Lower leg skin (tissue), 3 donors: Measurements from ENCODE around the gene ZKSCAN7.

Experiments used
- POLR2A ChIP-seq, 2 donors: fragments of 450-650 bp; IDR thresholded peaks; one replicate each; pipeline ENCODE4 v1.6.1; 2016 to 2017; ENCODE audit warnings: antibody characterized with exemption in 2 of 2, mild to moderate bottlenecking in 1 of 2, moderate library complexity in 1 of 2
- TF ChIP-seq, protein P1 (sequence below), 3 donors: fragments of 450-650 bp; IDR thresholded peaks; one replicate each; pipeline ENCODE4 v1.5.1; 2016; ENCODE audit warnings: antibody characterized with exemption in 3 of 3, mild to moderate bottlenecking in 3 of 3, moderate library complexity in 2 of 3

DNA sequence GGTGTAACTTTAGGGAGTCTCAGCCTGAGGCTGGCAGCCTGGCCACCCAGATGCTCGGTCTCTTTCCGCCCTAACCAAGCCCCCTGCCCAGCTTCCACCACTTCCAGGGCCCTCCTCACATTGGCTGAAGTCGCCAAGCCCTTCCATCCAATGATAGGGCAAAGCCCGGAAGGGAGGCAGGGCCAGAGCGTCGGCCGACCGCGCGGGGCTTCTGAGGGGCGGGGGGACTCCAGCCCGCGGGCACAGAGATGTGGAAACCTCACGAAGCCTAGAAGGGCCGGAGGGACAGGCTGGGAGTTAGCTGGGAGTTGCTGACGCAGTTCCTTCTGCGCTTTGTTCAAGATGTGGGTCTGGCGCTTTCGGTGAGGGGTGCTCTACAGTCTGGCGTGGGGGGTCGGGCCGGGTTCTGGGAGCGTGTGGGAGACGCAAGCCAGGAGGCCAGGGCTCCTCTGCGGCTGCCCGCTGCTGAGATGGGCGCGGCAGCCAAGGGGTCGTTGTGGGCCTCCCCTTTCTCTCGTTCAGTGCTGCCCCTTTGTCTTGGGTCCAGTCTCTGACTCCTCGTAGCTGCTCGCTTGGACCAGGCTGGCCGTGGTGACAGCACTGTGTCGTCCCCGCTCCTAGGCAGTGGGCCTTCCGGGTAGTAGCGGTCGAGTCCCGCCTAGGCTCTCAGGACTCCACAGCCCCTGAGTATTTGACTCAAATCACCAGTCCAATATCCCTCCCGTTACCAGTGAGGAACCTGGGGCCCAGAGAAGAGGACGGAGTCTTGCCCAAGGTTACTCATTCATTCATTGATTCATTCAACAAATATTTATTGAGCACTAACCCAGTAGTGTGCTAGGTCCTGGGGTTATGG is 29.9 kb downstream of the ZKSCAN7 start, which contains the start of gene ZNF660:
- TF ChIP-seq, protein P1, sequence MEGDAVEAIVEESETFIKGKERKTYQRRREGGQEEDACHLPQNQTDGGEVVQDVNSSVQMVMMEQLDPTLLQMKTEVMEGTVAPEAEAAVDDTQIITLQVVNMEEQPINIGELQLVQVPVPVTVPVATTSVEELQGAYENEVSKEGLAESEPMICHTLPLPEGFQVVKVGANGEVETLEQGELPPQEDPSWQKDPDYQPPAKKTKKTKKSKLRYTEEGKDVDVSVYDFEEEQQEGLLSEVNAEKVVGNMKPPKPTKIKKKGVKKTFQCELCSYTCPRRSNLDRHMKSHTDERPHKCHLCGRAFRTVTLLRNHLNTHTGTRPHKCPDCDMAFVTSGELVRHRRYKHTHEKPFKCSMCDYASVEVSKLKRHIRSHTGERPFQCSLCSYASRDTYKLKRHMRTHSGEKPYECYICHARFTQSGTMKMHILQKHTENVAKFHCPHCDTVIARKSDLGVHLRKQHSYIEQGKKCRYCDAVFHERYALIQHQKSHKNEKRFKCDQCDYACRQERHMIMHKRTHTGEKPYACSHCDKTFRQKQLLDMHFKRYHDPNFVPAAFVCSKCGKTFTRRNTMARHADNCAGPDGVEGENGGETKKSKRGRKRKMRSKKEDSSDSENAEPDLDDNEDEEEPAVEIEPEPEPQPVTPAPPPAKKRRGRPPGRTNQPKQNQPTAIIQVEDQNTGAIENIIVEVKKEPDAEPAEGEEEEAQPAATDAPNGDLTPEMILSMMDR (IDR thresholded peaks at IDR 0.05), result no peak
- TF ChIP-seq POLR2A (IDR thresholded peaks at IDR 0.05), result no peak
